ENCODE measurements around the gene ECE1.

Gene ECE1

DNA sequence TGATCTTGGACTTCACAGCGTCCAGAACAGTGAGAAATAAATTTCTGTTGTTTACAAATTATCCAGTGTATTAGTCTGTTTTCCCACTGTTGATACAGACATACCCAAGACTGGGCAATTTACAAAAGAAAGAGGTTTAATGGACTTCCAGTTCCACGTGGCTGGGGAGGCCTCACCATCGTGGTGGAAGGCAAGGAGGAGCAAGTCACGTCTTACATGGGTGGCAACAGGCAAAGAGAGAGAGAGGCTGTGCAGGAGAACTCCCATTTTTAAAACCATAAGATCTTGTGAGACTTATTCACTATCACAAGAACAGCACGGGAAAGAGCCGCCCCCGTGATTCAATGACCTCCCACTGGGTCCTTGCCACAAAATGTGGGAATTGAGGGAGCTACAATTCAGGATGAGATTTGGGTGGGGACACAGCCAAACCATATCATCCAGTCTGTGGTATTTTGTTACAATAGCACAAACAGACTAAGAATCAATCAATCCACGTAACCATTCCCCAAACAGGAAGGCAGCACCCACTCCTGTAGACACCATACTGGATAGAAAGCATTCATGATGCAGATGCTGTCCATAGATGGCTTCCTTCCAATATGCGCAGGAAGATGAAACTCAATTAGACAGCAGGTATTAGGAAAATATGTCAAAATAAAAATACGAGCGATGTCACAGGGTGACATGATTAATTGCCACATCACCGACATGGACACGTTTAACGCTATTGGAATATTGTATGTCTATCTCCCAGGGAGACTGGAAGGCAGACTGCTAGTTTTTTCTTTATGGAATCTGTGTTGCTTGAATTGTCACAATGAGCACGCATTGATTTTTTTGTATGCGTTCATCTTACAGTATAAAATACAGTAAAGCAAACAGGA is 22.8 kb downstream of the ECE1 start:
- DNase-seq (ENCODE audit: low spot score): no peak

DNA sequence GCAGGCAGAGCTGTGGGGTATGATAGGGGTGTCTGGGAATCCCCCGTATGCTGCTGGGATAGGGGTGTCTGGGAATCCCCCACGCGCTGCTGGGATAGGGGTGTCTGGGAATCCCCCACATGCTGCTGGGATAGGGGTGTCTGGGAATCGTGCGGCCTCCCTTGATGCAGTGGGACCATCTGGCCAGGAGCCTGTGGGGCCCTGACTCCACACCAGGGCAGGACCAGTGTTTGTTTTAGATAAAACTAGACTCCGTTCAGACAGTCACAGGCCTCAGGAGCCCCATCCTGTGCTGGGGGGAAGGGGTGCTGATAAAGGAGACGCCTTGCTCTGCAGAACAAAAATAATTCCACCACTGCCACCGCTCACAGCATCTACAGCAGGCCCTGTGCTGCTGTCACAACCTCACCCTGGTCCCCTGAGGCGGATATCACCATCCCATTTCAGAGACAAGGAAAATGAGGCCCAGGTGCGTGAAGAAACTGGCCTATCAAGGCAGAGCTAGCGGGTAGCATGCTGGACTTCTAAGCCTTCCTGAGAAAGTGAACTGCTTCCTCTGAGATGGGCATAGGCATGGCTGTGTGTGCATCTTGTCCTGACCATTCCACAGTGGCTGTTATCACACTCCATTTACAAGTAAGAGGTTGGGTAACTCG is 24.0 kb downstream of the ECE1 start:
- DNase-seq (ENCODE audit: low spot score): no peak

DNA sequence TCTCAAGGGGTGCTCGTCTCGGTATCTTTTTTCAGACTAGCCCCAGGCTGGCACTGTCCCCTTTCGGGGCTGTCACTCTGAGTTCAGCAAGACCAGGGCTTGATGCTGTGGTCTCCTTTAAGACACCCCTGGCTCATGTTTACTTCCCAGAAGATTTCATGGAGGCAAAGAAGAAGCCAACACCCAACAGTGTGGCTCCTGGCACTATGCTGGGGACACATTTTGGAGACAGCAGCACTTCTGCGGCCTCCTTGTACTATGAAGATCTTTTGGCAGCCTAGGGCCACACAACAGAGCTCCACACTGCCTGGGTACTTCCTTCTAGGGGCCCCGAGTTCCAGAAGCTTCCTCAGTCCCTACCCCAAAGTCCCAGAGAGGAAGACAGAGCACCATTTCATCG is 24.6 kb downstream of the ECE1 start:
- no peak for DNase-seq (ENCODE audit: low spot score)

- no peak for DNase-seq (ENCODE audit: low spot score)
Measured at GRCh38 chr1:21264898-21265297, 25.4 kb downstream of the ECE1 start.

GRCh38 chr1:21263653-21264225 is 26.5 kb downstream of the ECE1 start:
- DNase-seq (ENCODE audit: low spot score): no peak

DNA sequence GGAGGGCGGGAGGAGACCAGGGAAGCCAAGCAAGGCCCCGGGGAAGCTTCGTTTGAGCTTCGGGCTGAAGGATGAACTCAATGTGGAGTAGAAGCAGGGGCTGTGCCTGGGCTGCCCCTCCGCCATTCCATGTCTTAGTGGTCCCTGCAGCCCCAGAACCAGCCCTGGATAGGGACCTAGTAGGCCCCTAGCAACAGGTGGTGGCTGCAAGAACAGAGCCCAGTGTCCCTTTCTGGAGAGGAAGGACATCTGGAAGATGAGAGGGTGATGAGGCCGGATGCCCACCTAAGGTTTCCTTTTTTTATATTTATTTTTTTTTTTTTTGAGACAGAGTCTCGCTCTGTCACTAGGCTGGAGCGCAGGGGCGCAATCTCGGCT is 27.2 kb downstream of the ECE1 start:
- no peak for DNase-seq (ENCODE audit: low spot score)

DNA sequence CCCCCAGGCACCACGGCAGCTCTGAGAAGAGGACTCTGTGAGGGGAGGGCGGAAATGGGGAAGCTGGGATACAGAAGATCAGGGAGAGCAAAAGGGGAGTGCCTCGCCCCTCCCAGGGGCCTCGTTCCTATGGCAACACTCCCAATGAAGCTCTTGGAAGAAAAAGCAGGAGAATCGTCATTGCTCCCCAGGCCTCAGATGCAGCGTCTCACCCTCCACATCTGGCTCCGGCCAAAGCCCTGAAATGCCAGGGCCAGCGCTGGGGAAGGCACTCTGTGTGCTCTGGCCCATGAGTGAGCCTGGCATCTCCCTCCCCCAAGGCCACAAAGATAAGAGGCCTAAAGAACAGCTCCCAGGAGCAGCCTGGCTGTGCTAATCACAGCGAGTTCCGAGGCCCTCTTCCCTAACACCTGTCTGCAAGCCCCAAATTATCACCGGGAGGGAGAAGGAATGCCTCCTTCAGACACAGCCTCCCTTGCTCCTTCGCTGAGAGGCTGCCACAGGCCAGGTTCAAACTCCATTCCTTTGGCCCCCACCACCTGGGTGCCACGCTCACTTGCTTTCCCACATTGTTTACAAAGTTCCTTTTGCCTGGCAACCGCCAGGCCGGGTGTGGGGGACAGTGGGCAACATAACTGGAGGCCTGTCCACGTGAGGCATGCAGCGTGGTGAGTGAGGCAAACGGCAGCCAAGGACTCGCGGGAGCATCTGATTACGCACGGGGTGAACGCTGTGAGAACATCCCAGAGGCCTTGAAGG is 27.8 kb downstream of the ECE1 start:
- DNase-seq (ENCODE audit: low spot score): no peak

GRCh38 chr1:21261551-21262292 is 28.5 kb downstream of the ECE1 start:
- no peak for DNase-seq (ENCODE audit: low spot score)

- DNase-seq (ENCODE audit: low spot score): no peak
Measured at GRCh38 chr1:21260405-21261125, 29.7 kb downstream of the ECE1 start.

- DNase-seq (ENCODE audit: low spot score): no peak
Measured at GRCh38 chr1:21259316-21260076, 30.8 kb downstream of the ECE1 start.

- DNase-seq (ENCODE audit: low spot score): no peak
Measured at GRCh38 chr1:21258331-21259134, 31.7 kb downstream of the ECE1 start.

- DNase-seq (ENCODE audit: low spot score): no peak
Measured at GRCh38 chr1:21257431-21258135, 32.7 kb downstream of the ECE1 start.

DNA sequence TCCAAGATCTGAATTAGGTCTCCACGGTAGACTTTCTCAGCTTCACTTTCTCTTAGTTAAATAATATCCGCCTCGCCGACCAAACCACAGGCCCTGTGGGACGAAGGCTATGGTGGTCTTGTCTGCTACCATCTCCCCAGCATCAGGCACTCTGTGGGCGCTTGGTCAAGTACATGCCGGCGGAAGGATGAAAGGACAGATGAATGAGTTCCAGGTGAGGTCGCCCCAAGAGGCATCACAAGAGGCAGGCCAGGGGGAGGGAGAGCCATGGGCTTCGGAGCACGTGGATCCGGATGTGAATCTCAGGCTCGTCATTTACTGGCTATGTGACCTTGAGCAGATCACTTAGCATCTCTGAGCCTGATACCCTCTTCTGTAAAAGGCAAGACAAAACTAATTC is 33.5 kb downstream of the ECE1 start:
- no peak for DNase-seq (ENCODE audit: low spot score)

DNA sequence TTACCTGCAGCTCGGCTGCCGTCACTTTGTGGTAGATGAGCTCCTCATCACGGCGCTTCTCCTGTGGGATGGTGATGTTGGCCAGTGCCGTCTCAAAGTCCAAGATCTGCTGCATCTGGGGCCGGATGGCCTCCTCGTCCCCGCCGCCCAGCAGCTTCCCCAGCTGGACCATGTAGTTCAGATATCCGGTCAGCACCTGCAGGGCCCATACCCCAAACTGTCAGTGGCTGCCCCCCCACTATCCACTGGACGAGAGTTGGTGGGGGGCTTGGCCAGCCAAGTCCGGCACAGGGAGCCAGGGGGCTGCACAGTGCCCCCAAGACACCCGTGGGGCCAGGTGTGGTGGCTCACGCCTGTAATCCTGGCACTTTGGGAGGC is 34.3 kb downstream of the ECE1 start:
- DNase-seq (ENCODE audit: low spot score): no peak

- DNase-seq (ENCODE audit: low spot score): peak; percentile 83
Measured at GRCh38 chr1:21255284-21255942, 34.9 kb downstream of the ECE1 start.

- DNase-seq (ENCODE audit: low spot score): no peak
Measured at GRCh38 chr1:21254335-21254951, 35.8 kb downstream of the ECE1 start.

- no peak for DNase-seq (ENCODE audit: low spot score)
Measured at GRCh38 chr1:21251773-21252471, 38.3 kb downstream of the ECE1 start.

Data from iPS-NIHi11 (cell line).